ENCODE data around the gene PRUNE2.
"Not testable (repeated sequence)": the region's sequence is repeated elsewhere in the genome, so short reads cannot be mapped to it uniquely, and the experiment has no call there.

The PRUNE2 gene

DNA sequence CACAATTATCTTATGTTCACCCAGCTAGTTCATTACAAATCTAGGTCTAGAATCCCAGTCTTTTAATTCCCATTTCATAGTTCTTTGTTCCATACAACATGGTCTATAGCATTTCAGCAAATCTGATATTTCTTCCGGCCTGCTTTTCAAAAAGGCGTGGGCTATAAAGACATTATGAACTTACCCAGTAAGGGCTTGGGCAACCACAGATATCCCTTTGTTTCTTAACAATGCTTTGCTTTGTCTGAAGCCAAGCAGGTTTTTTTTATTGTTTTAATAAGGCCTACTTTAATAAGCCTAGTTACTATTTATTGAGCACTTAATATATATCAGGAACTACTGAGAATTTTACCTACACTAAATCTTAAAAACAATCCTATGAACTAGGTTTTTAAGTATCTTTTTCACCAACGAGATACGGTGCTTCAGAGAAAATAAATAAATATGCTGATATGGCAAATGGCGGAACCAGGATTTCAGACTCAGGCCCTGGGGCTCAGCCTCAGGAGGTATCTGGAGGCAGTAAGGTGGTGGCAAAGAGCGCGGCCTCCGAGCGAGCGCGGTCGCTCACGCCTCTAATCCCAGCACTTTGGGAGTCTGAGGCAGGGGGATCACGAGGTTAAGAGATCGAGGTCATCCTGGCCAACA lies 112.0 kb downstream of the PRUNE2 start:
- DNase-seq: no peak

DNA sequence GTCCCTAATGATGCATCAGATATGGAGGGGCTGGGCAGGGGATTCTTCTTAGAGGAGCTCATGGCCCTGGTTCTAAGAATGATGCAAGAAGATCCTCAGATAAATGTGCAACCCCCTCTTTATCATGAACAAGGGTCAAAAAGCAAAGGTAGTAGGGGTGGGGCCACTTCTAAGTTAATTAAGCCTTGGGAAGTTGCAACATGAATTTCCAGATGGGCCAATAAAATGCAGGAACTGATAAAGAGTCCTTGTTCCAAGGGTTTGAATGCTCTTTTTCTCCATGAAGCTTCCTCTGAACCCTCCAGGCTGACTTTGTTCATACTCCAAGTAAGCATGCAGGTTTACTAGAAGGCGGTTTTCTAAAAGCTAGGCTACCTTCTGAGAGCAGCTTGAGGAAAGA lies 116.1 kb downstream of the PRUNE2 start:
- no peak for DNase-seq

DNA sequence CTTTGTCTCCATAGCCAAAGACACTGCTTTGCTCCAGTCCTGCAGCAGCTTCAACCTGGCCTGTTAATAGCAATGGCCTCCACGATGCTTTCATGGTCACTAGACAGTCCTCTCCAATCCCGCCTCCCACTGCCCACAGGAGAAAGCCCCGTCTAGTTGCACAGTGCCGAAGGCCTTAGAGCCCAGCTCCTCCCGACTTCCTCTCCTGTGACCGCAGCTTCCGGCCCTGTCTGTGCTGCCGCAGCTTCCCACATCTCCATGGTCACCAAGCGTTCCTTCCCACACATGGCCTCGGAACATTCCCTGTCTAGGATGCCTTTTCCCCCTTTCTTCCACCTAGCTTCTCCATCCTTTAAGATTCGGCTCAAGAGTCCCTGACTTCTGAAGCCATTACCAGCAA lies 118.2 kb downstream of the PRUNE2 start:
- no peak for DNase-seq

DNA sequence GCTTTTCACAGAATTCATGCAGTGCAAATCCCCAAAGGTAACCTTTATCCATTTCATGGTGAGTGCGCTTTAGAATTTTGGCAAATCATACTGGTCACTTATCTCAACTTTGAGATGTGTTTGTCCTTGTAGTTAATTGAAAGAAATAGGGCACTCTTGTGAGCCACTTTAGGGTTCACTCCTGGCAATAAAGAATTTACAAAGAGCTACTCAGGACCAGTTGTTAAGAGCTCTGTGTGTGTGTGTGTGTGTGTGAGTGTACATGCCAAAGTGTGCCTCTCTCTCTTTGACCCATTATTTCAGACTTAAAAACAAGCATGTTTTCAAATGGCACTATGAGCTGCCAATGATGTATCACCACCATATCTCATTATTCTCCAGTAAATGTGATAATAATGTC lies 120.4 kb downstream of the PRUNE2 start:
- DNase-seq: no peak

DNA sequence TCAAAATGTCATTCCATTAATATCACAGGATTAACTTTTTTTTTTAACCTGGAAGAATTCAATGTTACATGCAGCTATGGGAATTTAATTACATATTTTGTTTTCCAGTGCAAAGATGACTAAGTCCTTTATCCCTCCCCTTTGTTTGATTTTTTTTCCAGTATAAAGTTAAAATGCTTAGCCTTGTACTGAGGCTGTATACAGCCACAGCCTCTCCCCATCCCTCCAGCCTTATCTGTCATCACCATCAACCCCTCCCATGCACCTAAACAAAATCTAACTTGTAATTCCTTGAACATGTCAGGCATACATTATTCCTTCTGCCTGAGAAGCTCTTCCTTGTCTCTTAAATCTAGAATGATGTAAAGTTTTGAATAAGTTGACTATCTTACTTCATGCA lies 121.0 kb downstream of the PRUNE2 start:
- DNase-seq: no peak

DNA sequence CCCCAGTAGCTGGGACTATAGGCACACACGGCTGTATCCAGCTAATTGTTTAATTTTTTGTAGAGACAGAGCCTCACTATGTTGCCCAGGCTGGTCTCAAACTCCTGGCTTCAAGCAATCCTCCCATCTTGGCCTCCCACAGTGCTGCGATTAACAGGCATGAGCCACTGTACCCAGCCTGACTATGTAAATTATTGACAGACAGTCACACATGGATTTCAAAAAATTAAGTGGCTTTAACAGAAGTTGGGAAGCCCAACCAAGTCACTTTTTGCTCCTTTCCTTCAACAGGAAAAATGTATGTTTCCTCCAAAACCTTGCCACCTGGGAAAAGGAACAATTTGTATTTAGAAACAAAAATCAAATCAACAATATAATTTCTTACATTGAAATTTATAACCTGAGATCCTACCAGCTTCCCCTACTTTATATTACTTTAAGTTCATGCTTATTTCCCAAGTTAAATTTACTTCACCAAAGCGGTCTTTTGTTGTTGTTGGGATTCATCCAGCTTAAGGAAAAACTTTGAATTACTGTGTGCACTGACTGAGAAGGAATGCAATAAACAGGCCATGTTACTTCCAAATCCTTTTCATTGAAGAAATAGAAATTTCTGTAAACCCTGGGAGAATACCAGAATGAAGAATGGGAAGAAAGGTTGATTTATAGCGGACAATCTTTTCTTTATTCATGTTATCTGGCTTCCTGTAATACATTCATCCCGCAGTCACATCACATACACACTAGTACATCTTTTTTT lies 133.0 kb downstream of the PRUNE2 start:
- DNase-seq: no peak

DNA sequence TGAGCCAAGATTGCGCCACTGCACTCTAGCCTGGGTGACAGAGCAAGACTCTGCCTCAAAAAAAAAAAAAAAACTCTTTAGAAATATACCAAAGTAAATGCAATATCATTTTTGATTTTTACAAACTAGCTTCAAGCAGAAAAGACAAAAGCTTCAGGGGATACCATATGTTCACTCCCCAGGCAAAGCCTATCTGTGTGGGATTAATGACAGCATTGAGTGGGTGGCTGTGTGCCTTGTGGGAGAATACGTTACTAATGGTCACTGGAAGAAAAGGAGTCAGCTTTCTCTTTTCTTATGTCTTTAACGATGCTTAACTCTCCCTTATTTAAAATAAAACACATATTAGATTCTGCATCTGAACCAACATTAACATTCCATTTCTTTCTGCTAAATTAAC lies 139.8 kb downstream of the PRUNE2 start:
- no peak for DNase-seq

DNA sequence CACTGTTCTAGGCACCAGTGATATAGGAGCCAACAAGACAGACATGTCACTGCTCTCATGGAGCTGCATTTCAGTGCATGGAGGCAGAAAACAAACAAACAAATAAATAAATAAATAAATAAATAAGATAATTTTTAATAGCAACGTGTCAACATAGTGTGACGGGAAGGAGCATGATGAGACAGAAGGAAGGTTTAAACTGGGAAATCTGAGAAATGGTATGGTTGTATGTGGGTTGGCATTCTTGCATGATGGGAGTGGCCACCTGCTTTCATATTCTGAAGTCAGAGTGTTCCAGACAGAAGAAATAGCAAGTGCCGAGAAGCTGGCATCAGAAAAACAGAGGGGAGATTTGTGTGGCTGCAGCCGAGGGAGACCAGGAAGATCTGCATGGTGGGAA lies 141.8 kb downstream of the PRUNE2 start, which contains the start of gene PCA3:
Gene PCA3, plus strand, starts transcription at position 301 of the 400 bp plus-strand sequence.
- no peak for DNase-seq

DNA sequence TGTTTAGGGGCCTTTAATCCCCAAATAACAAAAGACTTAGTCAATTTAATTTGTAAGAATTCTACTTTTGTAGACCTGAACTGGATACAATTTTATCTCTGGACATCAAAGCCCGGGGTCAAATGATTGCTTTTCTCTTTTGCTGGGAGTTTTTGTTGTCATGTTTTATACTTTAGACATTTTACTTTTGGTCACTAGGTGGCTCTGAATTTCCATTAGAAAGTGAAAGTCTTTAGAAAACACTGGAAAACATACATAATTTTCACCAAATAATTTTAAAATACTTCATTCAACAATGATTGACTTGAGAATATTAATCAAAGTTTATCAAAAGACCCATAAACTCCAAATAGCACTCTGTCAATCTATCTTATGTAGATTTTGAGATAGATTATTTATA lies 144.5 kb downstream of the PRUNE2 start:
- no peak for DNase-seq

DNA sequence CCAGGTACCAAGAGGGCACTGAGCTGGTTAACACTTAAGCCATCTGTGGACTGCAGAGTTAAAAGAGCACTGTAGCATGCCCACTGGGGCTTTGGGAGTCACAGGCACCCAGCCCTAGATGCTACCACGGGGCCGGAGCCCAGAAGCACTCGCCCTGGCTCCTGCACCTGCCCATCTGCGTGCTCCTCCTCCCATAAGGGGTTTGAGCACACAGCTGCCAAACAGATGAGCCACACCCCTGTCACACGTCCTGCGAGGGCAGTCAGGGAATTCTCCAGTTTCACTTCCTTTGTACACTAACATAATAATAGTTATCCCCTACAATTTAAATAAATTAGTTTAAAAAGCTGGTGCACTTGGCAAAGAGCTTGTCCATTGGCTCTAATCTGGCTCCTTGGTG lies 146.2 kb downstream of the PRUNE2 start:
- DNase-seq: peak; percentile 92

DNA sequence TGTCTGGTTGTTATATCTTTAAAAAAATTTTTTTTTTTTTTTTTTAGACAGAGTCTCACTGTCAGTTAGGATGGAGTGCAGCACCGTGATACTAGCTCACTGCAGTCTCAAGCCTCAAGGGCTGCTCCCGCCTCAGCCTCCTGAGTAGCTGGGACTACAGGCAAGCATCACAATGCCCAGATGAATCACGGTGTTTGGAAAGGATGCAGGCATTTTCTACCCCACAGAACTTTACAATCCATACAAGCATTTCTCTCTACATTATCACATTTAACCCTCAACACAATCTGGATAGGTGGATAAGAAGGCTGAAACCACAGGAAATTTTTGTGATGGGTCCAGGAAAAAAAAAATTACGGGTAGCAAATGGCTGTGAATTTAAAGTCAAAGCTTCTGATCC lies 147.4 kb downstream of the PRUNE2 start:
- DNase-seq: no peak

DNA sequence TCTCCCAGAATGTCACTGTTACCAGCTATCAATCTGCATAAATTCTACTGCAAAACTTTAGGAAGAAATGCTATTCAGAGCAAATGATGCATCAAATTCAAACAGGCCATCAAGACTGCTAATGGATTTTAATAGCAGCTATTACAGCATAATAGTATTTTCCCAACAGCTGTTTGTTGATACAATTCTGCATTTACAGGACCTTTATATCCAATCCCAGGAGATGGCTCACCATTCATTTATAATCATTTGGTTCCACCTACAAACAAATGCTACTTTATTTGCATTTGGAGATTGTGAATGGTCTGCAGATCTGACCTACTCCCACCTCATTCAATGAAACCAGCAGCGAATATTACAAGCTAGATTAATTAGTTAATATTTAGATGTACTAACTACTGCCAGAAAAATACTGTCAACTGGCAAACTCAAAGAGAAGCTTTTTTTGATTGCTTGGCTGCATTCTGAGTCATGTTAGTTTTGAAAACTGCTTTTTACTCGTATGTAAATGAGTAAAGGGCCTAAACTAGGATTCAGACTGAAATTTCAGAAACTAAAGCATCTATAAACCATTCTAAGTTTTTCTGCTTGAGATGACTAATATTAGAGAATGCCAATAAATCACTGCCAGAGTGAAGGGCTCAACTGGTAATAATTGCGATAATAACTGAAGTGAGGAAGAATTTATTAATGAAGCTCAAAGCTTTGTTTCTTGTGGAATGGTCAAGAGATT lies 148.8 kb downstream of the PRUNE2 start:
- DNase-seq: peak; percentile 66

DNA sequence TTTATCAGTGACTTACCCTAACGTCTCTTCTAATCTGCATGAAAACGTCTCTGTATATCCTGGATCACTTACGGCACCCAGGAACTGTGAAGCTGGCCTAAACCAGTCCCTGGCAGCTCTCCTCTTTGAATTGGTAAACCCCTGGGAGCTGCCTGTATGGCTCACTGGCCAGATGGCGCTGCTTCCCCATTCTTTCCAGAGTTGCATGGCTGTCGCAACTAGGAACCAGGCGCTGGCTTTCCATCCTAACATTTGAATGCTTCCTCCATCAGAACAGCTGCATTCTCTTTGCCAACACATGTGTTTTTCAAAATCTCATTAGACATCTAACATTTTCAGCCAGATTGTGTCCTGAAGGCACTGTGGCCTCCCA lies 149.7 kb downstream of the PRUNE2 start:
- DNase-seq: peak; percentile 17

DNA sequence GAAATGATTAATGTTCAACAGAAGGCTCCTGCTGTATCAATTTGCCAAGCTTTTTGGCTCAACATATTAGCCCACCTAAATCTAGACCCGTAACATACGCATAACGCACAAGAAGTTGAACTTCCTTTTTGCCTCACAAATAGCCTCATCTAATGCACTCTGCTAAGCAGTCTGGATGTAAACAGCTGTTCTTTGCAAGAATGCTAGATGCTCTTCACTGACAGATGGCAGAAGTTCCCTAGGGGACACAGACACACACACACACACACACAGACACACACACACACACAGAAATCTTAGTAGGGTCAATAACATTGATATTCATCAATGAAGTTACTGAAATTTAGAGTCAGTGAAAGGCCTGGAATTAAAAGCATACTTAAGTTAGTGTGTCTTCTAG lies 154.9 kb downstream of the PRUNE2 start:
- DNase-seq: no peak

DNA sequence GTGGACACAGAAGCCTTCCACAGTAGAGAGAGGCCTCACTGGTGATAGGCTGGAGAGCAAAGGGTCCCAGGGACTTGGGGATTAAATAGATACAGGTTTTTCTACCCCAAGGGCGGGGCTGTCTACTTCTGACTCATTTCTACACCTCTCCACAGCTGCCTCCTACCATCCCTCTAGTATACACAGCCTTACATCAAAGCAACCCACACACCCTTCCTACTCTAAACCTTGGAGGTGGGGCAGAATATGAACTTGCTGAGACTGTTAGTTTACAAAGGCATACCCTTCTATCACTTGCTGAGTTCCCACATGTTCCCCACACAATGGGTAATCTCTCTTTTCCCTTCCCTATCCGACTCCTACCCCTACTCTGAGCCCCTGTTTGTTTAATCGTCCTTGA lies 161.6 kb downstream of the PRUNE2 start:
- no peak for DNase-seq

DNA sequence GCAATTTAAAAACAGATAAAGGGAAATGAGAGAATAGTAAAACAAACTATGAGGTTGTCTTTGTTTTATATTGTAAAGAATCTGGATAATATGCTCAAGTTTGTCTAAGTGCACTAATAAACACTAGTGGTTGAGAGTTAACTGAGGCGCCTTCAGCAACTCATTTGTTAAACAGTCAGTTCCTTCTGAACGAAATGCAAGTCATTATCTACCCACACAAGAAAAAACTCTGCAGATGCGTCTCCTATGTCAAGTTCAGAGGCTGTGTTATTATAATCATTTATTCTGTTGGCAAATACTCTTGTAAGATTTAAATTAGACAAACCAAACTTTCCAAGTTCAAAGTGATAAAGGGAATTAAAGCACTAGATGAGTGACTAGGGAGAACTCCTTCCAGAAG lies 162.0 kb downstream of the PRUNE2 start:
- no peak for DNase-seq

DNA sequence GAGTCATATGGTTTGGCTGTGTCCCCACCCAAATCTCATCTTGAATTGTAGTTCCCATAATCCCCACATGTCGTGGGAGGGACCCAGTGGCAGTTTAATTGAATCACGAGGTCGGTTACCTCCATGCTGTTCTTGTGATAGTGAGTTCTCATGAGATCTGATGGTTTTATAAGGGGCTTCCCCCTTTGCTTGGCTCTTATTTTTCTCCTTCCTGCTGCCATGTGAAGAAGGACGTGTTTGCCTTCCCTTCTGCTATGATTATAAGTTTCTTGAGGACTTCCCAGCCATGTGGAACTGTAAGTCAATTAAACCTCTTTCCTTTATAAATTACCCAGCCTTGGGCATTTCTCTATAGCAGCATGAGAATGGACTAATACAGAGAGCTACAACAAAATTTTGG lies 163.0 kb downstream of the PRUNE2 start:
- DNase-seq: not testable (repeated sequence)

DNA sequence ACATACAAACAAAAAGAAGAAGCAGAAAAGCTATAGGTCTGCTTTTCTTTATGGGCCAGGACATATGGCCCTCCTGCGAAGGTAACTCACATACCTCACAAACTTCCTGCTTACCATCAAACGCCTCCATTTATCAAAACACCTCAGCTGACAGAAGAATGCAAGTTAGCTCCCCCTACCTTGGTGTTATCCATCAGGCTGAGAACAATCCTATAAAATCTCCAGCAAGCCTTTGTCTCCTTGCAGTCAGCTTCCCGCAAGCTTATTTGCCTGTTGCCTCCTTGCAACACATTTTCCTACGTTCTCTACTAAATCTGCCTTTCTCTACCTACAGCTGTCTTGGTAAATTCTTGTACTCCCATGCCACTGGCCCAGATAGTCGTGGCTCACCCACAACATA lies 164.4 kb downstream of the PRUNE2 start:
- no peak for DNase-seq

DNA sequence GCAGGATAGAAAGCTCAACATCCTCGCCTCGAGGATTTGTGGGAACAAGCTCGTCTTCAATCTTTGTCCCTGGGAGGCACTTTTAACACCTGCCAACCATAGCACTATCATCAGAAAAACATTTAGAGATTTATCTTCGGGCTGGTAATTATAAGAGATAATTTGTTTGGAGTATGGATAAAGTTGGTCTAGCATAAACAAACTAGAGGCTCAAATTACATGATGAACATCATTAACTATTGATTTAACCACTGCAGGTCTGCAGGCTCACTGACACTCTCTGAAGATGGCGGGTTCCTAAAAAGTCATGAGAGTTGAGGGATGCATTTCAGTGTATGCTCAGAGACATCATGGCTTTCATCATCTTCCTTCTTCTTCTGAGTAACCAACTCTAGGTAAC lies 167.5 kb downstream of the PRUNE2 start:
- peak; percentile 81 for DNase-seq

DNA sequence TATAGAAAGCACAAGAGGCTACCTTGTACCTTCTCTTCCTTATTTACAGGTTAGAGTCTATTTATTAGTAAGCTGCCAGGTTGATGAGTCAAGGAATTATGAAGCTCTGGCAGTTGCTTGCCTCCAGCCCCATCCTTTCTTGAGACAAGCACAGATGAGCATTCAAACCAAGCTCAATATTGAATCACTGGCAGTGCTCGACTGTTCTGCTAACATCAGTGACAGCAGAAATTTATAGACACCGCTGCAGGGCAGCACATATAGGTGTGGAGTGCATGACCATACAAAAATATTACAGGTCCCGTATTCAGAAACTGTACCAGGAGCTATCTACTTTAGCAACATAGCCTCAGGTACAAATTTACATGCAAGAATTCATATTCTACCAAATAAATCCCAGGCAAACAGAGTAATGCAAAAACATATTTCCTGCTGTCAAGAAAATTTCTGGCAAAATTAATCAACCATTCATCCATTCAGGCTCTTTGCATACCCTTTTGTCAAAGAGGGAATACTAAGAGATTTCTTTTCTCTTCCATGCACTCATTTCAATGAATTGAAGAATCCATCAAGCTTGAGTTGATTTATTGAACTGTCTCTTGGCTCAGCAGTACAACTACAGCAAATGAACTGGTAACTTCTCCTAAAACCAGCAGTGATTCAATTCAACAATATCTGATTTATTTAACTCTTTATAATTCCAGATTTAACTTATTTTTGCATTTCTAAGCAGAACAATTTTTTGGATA lies 168.6 kb downstream of the PRUNE2 start:
- DNase-seq: no peak

DNA sequence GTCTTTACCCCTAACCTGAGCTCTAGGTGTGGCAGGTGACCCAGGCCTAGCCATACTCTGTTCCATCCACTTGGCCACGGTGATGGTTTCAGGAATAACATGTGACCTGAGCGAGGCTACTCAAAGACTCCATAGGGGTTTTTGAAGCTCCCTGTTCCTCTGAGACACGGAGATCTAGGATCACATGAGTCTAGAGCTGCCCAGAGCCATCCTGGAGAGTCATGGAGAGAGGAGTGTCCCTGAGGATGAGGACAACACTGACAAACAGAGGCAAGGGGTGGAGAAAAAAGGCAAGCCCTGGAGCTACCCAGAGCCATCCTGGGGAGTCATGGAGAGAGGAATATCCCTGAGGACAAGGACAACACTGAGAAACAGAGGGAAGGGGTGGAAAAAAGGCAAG lies 171.2 kb downstream of the PRUNE2 start:
- DNase-seq: no peak

DNA sequence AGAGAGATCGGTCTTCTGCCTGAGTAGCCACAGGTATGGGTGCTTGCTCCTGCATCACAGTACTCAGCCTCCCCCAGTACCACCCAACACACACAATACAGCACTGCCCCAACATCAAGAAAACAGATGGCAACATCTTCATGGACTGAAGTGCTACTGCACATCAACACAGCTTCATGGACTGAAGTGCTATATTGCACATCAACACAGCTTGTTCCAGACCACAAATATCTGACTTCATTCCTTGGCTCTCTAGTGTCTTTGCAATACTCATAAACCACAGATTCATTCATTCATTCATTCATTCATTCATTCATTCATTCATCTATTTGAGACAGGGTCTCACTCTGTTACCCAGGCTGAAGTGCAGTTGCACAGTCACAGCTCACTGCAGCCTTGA lies 172.8 kb downstream of the PRUNE2 start:
- DNase-seq: no peak

DNA sequence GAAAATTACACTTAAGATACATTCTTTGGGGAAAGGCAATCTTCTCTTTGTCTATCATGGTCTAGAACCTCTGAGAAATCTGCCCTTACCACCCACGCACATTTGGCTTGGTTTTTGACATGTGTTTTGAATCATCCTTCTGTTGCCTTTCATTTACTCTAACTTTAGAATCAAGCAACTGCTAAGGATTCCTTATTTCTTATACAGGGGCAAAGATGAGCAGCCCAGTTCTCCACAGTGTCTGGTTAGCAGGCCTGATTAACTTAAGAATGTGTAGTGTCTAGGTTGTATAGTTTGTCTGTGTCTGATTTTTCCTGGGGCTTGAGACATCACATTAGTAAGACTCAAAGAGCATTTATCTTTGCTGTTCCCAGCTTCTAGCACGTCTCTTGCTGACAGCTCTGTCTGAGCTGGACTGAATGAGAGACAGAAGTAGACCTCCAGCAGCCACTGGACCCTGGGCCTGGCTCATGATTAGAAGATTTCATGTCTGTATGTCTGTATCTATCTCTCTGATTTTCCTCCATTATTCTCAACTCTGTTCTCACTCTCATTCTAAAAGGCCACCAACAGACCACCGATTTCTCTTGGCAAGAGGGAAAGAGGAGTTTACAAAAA lies 173.5 kb downstream of the PRUNE2 start:
- no peak for DNase-seq

Data from COR-L47 (cell line).